GM19240 (cell line): Measurements from ENCODE around the gene PIGU.
"Not testable (repeated sequence)": the region's sequence is repeated elsewhere in the genome, so short reads cannot be mapped to it uniquely, and the experiment has no call there.

ENCODE experiments used
- DNase-seq: peaks from one replicate; pipeline ENCODE4 v3.0.0; 2011; ENCODE audit warnings: low spot score; ENCODE audit not compliant: insufficient read length

The PIGU gene

DNA sequence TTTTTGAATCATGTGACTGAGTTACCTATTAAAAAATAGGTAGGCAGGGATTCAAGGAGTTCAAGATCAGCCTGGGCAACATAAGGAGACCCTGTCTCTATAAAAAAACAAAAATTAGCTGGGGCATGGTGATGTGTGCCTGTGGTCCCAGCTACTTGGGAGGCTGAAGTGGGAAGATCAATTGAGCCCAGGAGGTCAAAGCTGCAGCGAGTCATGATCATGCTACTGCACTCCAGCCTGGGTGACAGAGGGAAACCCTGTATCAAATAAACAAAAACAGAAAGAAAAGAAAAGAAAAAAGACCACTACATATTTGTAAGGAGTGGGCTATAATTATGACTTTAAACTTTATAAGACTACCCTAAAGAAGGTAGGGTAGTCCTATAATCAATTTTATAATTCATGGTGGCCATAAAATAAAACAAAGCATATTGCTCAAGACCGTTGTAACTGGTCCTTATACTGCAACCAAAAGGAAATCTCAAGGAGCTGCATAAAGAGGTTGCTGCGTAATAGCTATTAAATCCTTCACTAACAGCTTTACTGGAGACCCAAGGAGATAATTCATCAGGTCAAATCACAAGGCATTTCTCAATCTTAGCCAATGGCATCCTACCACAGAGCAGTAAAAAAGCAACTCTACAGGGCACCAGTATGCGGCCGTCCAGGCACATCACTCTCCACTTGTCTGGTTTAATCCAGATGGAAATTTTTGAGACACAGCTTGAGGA is 13.5 kb downstream of the PIGU start:
- DNase-seq, result no peak

- not testable (repeated sequence) for DNase-seq
These were observed 15.1 kb downstream of the PIGU start for GRCh38 chr20:34661811-34662210.

DNA sequence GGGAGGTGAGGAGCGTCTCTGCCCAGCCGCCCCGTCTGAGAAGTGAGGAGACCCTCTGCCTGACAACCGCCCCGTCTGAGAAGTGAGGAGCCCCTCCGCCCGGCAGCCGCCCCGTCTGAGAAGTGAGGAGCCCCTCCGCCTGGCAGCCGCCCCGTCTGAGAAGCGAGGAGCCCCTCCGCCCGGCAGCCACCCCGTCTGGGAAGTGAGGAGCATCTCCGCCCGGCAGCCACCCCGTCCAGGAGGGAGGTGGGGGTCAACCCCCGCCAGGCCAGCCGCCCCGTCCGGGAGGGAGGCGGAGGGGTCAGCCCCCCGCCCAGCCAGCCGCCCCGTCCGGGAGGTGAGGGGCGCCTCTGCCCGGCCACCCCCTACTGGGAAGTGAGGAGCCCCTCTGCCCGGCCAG is 18.2 kb downstream of the PIGU start:
- DNase-seq, result not testable (repeated sequence)

DNA sequence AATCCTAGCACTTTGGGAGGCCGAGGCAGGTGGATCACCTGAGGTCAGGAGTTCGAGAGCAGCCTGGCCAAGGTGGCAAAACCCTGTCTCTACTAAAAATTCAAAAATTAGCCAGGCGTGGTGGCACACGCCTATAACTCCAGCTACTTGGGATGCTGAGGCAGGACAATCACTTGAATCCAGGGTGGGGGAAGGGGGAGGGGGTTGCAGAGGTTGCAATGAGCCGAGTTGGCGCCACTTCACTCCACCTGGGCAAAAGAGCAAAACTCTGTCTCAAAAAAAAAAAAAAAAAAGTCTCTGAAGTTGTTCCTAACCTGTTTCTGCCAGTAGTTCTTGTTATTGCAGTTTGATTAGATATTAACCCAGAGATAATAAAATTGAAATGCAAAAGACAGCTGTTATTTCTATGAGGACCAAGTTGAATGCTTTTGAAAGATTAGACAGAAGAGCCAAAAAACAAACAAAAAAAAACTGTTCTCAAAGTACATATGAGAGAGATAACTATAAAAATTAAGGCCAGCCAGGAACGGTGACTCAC is 22.6 kb downstream of the PIGU start:
- DNase-seq, result no peak

DNA sequence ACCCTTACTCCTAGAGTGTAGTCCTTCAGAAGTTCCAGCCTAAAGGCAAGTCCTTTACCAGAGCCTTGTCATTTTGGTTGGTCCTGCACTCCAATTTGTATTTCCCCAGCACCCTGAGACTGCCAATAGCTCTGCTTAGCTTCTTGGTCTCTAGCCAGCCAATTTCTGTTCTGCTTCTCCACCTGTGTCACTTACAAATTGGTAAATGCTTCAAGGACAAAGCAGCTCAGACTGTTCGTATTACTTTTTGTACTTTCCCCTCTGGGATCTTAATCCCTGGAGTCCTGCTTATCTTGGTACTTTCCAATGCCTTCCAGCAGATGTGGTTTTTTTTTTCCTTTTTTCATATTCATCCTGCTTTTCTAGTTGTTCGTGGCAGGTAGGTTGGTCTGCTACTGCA is 25.7 kb downstream of the PIGU start:
- no peak for DNase-seq

GRCh38 chr20:34647737-34648136 is 29.2 kb downstream of the PIGU start:
- no peak for DNase-seq

DNA sequence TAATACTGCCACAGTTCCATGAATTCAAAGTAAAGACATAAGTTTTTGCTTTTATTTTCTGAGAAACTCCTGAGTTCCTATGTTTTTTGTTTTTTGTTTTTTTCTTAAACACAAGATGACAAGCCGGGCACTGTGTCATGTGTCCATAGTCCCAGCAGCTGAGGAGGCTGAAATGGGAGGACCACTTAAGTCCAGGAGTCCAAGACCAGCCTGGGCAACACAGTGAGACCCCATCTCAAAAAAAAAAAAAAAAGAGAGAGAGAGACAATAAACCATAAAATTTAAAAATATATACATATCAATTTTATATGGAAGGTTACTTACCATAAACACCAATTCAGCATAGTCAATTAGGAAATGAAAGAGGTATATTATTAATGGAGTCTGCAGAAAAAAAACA is 31.9 kb downstream of the PIGU start:
- DNase-seq, result no peak

GRCh38 chr20:34644345-34644744 is 32.5 kb downstream of the PIGU start:
- DNase-seq, result no peak

DNA sequence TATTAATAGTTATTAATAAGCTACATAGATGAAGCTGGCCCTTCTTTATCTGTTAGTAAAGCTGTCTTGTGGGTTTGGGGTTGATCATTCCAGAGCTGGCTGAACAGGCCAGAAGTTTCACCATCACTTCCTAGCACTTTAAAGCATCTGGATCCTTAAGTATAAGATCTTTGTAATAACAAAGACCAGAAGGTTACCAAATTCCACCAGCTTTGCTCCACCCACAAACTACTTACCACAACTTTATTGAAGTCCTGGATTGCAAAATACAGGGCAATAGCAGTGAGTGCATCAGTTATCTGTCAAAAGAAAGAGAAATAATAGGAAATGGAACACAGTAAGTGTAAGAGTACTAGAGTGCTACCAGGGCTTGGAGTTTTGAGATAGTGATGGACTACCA is 33.0 kb downstream of the PIGU start:
- no peak for DNase-seq

DNA sequence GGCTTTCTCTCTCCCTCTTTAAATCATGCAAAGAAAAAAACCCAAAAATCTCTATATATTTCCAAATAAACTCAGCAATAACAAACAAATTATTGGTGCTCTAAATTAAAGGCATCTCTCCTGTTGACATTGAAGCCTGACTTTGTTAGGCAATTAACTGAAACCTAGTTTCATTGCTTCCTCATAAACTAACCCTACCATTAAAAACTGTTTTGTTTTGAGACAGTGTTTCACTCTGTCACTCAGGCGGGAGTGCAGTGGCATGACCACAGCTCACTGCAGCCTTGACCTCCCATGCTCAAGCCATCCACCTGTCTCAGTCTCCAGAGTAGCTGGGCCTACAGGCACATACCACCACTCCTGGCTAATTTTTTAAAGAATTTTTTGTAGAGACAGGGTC is 34.9 kb downstream of the PIGU start:
- DNase-seq, result no peak

DNA sequence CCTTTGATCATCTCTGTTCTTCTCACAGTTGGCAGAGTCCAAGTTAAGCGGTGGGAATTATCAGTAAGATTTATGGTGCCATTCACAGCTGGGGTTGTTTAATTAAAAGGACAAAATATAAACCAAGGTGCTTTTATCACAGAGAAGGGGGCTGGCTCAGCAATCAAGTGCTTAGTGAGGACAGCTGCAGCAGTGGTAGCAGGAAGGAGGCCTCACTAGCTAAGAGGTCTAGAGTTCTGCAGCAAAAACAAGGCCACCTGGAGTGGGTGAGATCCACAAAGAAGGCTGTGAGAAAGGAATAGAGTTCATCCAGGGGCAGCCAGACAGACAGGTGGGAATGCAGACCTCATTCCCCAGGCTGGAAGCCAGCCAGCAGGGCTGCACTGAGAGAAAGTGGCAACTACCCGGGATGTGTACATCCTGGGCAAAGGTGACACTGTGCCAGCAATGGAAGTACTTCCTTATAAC is 37.1 kb downstream of the PIGU start:
- no peak for DNase-seq

DNA sequence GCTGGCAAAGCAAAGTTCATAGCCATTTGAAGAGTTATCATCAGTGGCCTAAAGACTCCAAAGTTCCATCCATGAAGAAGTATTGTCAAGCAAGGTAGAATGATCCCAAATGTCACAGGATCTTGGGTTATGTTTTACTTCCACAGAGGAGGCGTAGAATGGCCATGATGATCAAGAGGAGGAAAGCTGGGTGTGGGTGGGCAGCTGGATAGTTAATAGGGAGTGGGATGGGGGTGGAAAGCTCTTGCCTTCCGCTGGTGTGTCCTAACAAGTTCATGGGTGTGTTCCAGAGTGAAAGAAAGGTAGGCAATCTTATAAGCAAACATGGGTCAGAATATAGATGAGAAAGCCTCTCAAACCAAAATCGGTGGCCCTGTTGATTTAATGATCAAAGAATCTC is 38.4 kb downstream of the PIGU start:
- no peak for DNase-seq

DNA sequence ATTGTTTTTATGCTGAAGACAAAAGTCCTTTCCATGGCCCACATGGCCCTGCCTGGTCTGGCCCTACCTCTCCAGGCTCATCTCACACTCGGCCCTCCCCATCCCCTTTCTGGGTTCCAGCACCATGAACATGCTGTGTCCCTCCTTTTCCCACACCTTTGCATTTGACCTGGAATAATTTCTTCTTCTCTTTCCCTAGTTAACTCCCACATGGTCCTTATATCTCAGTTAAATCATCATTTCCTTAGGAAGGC is 38.9 kb downstream of the PIGU start:
- no peak for DNase-seq

DNA sequence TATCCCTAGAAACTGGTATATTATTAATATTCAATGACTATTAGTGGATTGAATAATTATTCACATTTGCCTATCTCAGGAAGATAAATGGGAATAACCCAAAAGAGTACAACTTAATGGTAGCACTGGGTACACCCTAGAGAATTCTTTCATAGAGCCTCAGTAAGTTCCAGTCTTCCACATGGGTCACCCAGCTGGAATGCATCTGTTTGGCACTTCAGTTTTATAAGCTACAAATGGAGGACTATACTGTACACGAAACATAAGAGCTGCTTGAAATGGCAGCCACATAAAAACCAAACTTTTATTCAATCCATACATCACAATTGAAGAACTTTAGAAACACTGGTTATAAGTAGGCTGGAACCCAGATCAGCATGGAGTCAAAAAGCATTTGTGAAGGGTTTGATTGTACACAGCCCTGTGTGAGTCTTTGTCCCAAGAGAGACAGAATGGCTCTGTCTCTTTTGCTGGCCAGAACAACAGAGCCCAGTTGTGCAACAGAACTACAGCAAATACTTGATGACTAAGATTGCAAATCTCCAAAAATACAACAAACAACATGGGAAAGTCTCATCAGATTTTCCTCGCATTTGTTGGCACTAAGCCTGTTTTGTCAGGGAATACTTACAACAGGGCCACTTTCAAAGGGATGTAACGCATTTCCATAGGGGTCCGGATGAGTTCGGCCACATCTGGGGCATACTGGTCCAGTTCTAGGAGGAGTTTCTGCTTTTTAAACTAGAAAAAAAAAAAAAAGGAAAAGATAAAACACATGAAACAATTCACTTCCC is 39.5 kb downstream of the PIGU start:
- no peak for DNase-seq

DNA sequence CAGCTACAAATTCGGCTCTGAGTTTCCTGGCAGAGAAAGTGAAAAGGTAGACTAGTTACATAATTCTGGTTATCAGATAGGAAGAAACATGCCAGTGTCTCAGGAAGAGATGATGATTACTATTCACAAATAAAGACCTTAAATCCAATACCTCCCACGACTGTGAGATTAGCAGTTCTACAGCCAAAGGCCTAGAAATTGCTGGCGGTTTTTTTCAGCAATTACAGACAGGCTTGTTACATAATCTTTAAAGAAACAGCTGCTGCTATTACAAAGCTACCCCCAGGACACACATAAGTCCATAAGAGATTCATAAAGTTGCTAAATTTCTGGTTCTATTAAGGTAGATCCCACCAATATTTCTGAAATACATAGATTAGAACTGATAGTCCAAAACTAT is 40.2 kb downstream of the PIGU start:
- DNase-seq, result no peak

DNA sequence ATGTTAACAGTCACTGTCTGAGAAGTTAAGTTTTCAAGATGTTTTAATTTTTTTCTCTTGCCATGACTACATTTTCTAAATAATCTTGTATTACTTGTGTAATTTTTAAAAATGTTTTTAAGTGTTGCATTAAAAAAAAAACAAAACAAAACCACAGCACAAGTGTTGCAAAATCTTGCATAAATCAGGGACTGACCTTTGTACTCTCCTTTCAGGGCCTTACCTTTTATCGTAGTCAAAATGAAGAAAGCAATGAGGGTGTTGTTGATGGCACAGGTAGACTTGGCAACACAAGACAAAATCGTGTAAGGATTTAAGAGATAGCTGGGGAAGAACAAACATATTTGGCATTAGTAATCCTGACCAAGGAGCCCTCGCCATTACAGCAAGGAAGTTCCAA is 42.5 kb downstream of the PIGU start:
- no peak for DNase-seq

- no peak for DNase-seq
These were observed 43.9 kb downstream of the PIGU start for GRCh38 chr20:34632870-34633452.

GRCh38 chr20:34629904-34630303 is 47.0 kb downstream of the PIGU start:
- no peak for DNase-seq

GRCh38 chr20:34629342-34629741 is 47.5 kb downstream of the PIGU start:
- DNase-seq, result no peak

DNA sequence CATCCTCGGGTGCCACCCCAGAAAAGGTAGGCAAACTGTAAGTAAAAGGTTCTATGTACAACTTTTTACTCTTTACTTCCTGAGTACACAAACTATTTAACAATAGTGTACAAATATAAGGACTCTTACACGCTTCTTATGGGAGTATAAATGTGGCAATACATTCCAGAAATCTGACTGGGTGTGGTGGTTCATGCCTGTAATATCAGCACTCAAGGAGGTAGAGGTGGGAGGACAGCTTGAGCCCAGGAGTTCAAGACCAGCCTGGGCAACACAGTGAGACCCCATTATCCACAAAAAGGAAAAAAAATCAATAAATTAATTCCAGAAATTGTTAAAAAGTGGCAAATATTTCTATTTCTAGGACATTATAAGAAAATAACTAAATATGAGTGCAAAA is 48.9 kb downstream of the PIGU start:
- no peak for DNase-seq

DNA sequence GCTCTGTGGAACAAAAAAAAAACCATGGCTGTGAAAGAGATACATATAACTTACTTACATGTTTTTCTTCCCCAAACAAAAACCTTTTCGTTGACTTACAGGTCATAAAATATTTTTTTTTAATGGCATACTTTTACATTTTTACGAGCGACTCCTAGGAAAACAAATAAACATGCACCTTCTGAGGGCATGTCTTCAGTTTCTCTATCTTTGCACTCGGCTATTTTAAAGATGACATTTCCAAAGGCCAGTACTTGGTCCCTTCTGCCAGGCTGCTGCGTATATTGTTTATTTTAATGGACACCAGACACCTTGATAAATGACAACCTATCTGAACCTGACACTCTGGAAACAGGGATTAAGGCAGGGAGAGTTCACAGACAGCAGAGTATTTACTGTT is 49.4 kb downstream of the PIGU start:
- DNase-seq, result no peak

DNA sequence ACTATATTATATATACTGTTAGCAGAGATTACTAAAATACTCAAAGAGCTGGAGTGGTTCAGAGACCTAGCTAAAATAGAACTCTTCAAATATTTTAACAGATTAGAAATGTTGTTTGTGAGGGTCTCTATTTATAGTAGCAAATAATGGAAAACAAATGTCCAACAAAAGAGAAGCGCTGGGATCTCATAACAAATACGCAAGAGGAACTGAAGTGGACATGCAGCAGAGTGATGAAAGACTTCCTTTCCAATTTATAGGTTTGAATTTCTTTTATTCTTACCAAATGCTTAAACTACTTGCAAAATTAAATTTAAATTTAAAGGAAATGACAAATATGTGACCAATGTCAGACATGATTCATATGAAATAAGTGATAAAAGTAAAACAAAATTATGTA is 49.9 kb downstream of the PIGU start:
- no peak for DNase-seq

DNA sequence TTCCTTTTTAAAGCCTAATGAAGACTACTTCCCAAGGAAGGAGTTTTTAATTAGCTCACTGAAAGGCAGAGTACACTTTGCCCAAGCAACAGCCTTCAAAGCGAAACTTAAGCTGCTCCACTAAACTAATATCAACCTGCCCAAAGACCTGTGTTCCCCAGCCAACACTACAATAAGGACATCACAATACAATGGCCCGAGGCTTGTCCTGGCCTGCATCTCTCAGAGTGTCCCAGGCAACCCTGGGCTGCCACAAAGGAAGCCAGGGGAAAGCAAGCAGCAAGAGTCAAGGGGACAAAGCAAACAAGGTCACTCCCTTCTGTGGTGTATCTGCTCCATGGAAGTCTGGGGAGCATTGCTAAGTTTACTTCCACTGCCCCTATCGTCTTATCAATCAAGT is 52.3 kb downstream of the PIGU start:
- DNase-seq, result no peak
